ENCODE results near the gene BOK. TPM values are rescaled to one million over a fixed set of nuclear protein-coding genes. Genes with fewer than 3 reads are reported as not detected.

Gene BOK
- total and polyA plus RNA-seq, 2 of the 13 experiments (the other 11 are each of a cell fraction or from before 2014, with no cell fraction given), result 35.5 to 39.2 TPM

DNA sequence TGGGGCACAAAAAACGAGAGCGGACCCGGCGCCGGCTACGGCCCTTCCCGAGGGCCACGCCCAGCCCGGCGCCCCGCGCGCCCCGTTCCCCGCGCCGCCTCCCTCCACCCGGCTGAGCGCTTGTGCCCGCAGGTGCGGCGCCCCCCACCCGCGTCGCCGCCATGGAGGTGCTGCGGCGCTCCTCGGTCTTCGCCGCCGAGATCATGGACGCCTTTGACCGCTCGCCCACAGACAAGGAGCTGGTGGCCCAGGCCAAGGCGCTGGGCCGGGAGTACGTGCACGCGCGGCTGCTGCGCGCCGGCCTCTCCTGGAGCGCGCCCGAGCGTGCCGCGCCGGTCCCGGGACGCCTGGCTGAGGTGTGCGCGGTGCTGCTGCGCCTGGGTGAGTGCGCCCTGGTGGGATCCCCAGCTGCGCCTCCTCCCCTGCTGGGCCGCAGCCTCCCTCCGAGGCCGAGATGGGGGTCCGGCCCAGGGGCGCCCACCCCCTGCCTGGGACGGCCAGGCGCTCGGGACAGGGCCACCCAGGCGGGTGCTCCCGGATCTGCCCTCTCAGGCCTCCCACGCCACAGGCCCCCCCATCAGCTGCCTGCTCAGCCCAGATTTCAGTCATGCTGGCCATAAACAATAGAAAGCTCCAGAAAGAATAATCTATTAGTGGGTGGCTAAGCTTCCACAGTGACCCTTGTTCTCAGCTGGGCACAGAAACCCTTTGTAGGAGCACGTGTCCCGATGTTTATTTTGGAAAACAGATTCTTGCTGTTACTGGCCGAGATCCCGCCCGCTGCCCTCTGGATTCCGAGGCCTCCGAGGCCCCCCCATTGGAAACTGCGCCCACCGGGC, 997 bp downstream of the BOK start (continued):
- TF ChIP-seq AFF4 (CRISPR knock-in tag; IDR thresholded peaks at IDR 0.05) (no peak), SUZ12 (IDR thresholded peaks at IDR 0.05; ENCODE audit: low read depth, low read length) (no peak), MAFG (CRISPR knock-in tag; IDR thresholded peaks at IDR 0.05) (no peak), CSRNP2 (CRISPR knock-in tag; conservative IDR thresholded peaks at IDR 0.05; ENCODE audit: low read depth) (no peak), ZNF747 (CRISPR knock-in tag; IDR thresholded peaks at IDR 0.05; ENCODE audit: borderline replicate concordance) (no peak), IKZF4 (CRISPR knock-in tag; IDR thresholded peaks at IDR 0.05; ENCODE audit: borderline replicate concordance, low read depth, not compliant biosample characterization) (no peak), SP4 (CRISPR knock-in tag; IDR thresholded peaks at IDR 0.05) (no peak), KMT2B (CRISPR knock-in tag; IDR thresholded peaks at IDR 0.05) (no peak), ZNF121 (CRISPR knock-in tag; IDR thresholded peaks at IDR 0.05) (no peak), TCF7 (IDR thresholded peaks at IDR 0.05; ENCODE audit: low read depth) (no peak), SSRP1 (CRISPR knock-in tag; IDR thresholded peaks at IDR 0.05) (no peak), ATF6 (CRISPR knock-in tag; conservative IDR thresholded peaks at IDR 0.05) (no peak), ELF3 (CRISPR knock-in tag; IDR thresholded peaks at IDR 0.05) (no peak; the same call in 1 of the 2 replicates)
- TF ChIP-seq, protein P1, sequence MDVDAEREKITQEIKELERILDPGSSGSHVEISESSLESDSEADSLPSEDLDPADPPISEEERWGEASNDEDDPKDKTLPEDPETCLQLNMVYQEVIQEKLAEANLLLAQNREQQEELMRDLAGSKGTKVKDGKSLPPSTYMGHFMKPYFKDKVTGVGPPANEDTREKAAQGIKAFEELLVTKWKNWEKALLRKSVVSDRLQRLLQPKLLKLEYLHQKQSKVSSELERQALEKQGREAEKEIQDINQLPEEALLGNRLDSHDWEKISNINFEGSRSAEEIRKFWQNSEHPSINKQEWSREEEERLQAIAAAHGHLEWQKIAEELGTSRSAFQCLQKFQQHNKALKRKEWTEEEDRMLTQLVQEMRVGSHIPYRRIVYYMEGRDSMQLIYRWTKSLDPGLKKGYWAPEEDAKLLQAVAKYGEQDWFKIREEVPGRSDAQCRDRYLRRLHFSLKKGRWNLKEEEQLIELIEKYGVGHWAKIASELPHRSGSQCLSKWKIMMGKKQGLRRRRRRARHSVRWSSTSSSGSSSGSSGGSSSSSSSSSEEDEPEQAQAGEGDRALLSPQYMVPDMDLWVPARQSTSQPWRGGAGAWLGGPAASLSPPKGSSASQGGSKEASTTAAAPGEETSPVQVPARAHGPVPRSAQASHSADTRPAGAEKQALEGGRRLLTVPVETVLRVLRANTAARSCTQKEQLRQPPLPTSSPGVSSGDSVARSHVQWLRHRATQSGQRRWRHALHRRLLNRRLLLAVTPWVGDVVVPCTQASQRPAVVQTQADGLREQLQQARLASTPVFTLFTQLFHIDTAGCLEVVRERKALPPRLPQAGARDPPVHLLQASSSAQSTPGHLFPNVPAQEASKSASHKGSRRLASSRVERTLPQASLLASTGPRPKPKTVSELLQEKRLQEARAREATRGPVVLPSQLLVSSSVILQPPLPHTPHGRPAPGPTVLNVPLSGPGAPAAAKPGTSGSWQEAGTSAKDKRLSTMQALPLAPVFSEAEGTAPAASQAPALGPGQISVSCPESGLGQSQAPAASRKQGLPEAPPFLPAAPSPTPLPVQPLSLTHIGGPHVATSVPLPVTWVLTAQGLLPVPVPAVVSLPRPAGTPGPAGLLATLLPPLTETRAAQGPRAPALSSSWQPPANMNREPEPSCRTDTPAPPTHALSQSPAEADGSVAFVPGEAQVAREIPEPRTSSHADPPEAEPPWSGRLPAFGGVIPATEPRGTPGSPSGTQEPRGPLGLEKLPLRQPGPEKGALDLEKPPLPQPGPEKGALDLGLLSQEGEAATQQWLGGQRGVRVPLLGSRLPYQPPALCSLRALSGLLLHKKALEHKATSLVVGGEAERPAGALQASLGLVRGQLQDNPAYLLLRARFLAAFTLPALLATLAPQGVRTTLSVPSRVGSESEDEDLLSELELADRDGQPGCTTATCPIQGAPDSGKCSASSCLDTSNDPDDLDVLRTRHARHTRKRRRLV (CRISPR knock-in tag; IDR thresholded peaks at IDR 0.05), result no peak
- TF ChIP-seq, protein P2, sequence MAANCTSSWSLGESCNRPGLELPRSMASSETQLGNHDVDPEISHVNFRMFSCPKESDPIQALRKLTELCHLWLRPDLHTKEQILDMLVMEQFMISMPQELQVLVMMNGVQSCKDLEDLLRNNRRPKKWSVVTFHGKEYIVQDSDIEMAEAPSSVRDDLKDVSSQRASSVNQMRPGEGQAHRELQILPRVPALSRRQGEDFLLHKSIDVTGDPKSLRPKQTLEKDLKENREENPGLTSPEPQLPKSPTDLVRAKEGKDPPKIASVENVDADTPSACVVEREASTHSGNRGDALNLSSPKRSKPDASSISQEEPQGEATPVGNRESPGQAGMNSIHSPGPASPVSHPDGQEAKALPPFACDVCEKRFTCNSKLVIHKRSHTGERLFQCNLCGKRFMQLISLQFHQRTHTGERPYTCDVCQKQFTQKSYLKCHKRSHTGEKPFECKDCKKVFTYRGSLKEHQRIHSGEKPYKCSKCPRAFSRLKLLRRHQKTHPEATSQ (CRISPR knock-in tag; IDR thresholded peaks at IDR 0.05; ENCODE audit: borderline replicate concordance), result no peak
